GM20000 (cell line): ENCODE results near the gene SEMA3F.

Experiments used
- DNase-seq: peaks from one replicate; pipeline ENCODE4 v3.0.0; 2012; ENCODE audit warnings: low spot score
- CTCF ChIP-seq: IDR thresholded peaks from 2 replicates; pipeline ENCODE4 v1.5.1; 2012; ENCODE audit warnings: mild to moderate bottlenecking, control low read depth; ENCODE audit errors: extremely low read depth, missing control alignments

The SEMA3F gene

GRCh38 chr3:50172626-50173220 lies 17.6 kb downstream of the SEMA3F start:
- DNase-seq = no peak
- TF ChIP-seq CTCF = no peak

- no peak for TF ChIP-seq CTCF
- DNase-seq = no peak
Observed at GRCh38 chr3:50173685-50174516, 18.8 kb downstream of the SEMA3F start.

- TF ChIP-seq CTCF = no peak
- DNase-seq = no peak
Observed at GRCh38 chr3:50174517-50174895, 19.4 kb downstream of the SEMA3F start.

GRCh38 chr3:50174947-50175524 lies 19.9 kb downstream of the SEMA3F start:
- no peak for TF ChIP-seq CTCF
- DNase-seq = no peak

- no peak for DNase-seq
- TF ChIP-seq CTCF = no peak
Observed at GRCh38 chr3:50177346-50177745, 22.2 kb downstream of the SEMA3F start.

- TF ChIP-seq CTCF = no peak
- DNase-seq = no peak
Observed at GRCh38 chr3:50179710-50180109, 24.6 kb downstream of the SEMA3F start.

GRCh38 chr3:50181985-50182384 lies 26.9 kb downstream of the SEMA3F start:
- no peak for DNase-seq
- no peak for TF ChIP-seq CTCF
